Nephron (organoid): ENCODE results near the gene SYNPO2.
"Not testable (repeated sequence)": the region's sequence is repeated elsewhere in the genome, so short reads cannot be mapped to it uniquely, and the experiment has no call there.

ENCODE experiments used
- H3K27ac Mint-ChIP-seq, 3 experiments: 2 replicates each; pipeline ENCODE4 v1.8.0; 2020; ENCODE audit warnings: mixed read lengths in 3 of 3, mild to moderate bottlenecking in 2 of 3, moderate library complexity in 1 of 3
- H3K27me3 Mint-ChIP-seq: 2 replicates; pipeline ENCODE4 v1.8.0; 2021; ENCODE audit warnings: low read depth, mild to moderate bottlenecking, moderate library complexity, mixed read lengths
- H3K36me3 Mint-ChIP-seq: 2 replicates; pipeline ENCODE4 v1.8.0; 2020; ENCODE audit warnings: low read depth, mixed read lengths
- H3K4me1 Mint-ChIP-seq: 2 replicates; pipeline ENCODE4 v1.8.0; 2020; ENCODE audit warnings: mixed read lengths
- H3K4me3 Mint-ChIP-seq, 3 experiments: 2 replicates each; pipeline ENCODE4 v1.8.0; 2020; ENCODE audit warnings: mild to moderate bottlenecking in 3 of 3, mixed read lengths in 3 of 3, moderate library complexity in 2 of 3
- H3K9me3 Mint-ChIP-seq: 2 replicates; pipeline ENCODE4 v1.8.0; 2020; ENCODE audit warnings: mixed read lengths
- TF ChIP-seq, protein P1 (sequence below), 3 experiments: fragments of 200-600 bp; sonication (generic); IDR thresholded peaks; one replicate each; pipeline ENCODE4 v1.5.0; 2021; ENCODE audit warnings: antibody characterized with exemption in 3 of 3; ENCODE audit not compliant: unreplicated experiment in 3 of 3

Gene SYNPO2

GRCh38 chr4:119059221-119059620 lies 170.6 kb downstream of the SYNPO2 start:
- TF ChIP-seq, protein P1, sequence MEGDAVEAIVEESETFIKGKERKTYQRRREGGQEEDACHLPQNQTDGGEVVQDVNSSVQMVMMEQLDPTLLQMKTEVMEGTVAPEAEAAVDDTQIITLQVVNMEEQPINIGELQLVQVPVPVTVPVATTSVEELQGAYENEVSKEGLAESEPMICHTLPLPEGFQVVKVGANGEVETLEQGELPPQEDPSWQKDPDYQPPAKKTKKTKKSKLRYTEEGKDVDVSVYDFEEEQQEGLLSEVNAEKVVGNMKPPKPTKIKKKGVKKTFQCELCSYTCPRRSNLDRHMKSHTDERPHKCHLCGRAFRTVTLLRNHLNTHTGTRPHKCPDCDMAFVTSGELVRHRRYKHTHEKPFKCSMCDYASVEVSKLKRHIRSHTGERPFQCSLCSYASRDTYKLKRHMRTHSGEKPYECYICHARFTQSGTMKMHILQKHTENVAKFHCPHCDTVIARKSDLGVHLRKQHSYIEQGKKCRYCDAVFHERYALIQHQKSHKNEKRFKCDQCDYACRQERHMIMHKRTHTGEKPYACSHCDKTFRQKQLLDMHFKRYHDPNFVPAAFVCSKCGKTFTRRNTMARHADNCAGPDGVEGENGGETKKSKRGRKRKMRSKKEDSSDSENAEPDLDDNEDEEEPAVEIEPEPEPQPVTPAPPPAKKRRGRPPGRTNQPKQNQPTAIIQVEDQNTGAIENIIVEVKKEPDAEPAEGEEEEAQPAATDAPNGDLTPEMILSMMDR (IDR thresholded peaks at IDR 0.05; ENCODE audit: unreplicated experiment in 3 of 3), result no peak
- H3K4me1 Mint-ChIP-seq, result no peaks in the 10 kb centered on the region
- no peak overlapping the region for H3K27ac Mint-ChIP-seq
- H3K27me3 Mint-ChIP-seq, result no peaks in the 10 kb centered on the region
- peaks cover 4% of the 10 kb centered on the region for H3K9me3 Mint-ChIP-seq
- no peaks in the 10 kb centered on the region for H3K36me3 Mint-ChIP-seq
- H3K4me3 Mint-ChIP-seq, result no peak overlapping the region

DNA sequence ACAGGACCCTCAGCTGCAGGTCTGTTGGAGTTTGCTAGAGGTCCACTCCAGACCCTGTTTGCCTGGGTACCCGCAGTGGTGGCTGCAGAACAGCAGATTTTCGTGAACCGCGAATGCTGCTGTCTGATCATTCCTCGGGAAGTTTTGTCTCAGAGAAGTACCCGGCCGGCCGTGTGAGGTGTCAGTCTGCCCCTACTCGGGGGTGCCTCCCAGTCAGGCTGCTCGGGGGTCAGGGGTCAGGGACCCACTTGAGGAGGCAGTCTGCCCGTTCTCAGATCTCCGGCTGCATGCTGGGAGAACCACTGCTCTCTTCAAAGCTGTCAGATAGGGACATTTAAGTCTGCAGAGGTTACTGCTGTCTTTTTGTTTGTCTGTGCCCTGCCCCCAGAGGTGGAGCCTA lies 178.5 kb downstream of the SYNPO2 start:
- not testable (repeated sequence) for H3K27ac Mint-ChIP-seq, H3K4me1 Mint-ChIP-seq, H3K36me3 Mint-ChIP-seq, H3K27me3 Mint-ChIP-seq
- peaks cover 15% of the 10 kb centered on the region for H3K9me3 Mint-ChIP-seq
- peak overlapping the region in 2 of 3 experiments; percentile 57 to 66 for H3K4me3 Mint-ChIP-seq

GRCh38 chr4:119067670-119068360 lies 179.2 kb downstream of the SYNPO2 start:
- H3K4me1 Mint-ChIP-seq, H3K27me3 Mint-ChIP-seq, H3K36me3 Mint-ChIP-seq: not testable (repeated sequence)
- H3K27ac Mint-ChIP-seq, result peak overlapping the region in 2 of 3 experiments; percentile 55 to 85
- peak overlapping the region in 2 of 3 experiments; percentile 44 to 66 for H3K4me3 Mint-ChIP-seq
- peaks cover 19% of the 10 kb centered on the region for H3K9me3 Mint-ChIP-seq

DNA sequence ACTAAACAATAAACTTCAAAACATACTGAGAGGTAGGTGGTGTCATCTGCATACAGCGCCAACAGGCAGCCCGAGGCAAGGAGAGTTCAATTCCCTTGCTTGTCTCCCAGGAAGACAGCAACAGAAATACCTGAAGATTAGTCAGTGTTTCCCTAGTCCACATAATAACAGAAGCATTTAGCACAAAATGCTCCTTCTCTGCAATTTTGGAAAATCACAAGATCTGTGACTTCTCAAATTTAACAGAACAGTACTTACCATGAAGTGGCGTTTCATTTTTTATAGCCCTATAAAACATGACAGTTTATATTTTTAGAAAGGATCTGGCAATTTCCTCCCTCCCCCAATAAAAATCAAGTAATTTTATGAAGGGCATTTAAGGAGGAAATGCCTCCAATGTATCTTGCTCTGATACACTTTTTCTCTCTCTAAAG lies 179.9 kb downstream of the SYNPO2 start:
- peaks cover 8% of the 10 kb centered on the region for H3K4me1 Mint-ChIP-seq
- peaks cover 26% of the 10 kb centered on the region for H3K9me3 Mint-ChIP-seq
- TF ChIP-seq, protein P1 (IDR thresholded peaks at IDR 0.05; ENCODE audit: unreplicated experiment in 3 of 3), result no peak
- H3K4me3 Mint-ChIP-seq, result no peak overlapping the region
- H3K36me3 Mint-ChIP-seq, result peaks cover 10% of the 10 kb centered on the region
- H3K27me3 Mint-ChIP-seq, result no peaks in the 10 kb centered on the region
- peak overlapping the region in 2 of 3 experiments; percentile 59 to 85 for H3K27ac Mint-ChIP-seq

- TF ChIP-seq, protein P1 (IDR thresholded peaks at IDR 0.05; ENCODE audit: unreplicated experiment in 3 of 3), result no peak
- no peaks in the 10 kb centered on the region for H3K27me3 Mint-ChIP-seq
- H3K9me3 Mint-ChIP-seq, result peaks cover 20% of the 10 kb centered on the region
- peaks cover 10% of the 10 kb centered on the region for H3K36me3 Mint-ChIP-seq
- H3K4me1 Mint-ChIP-seq, result peaks cover 8% of the 10 kb centered on the region
- no peak overlapping the region for H3K4me3 Mint-ChIP-seq
- no peak overlapping the region for H3K27ac Mint-ChIP-seq
These were observed 181.6 kb downstream of the SYNPO2 start for GRCh38 chr4:119070301-119070700.

DNA sequence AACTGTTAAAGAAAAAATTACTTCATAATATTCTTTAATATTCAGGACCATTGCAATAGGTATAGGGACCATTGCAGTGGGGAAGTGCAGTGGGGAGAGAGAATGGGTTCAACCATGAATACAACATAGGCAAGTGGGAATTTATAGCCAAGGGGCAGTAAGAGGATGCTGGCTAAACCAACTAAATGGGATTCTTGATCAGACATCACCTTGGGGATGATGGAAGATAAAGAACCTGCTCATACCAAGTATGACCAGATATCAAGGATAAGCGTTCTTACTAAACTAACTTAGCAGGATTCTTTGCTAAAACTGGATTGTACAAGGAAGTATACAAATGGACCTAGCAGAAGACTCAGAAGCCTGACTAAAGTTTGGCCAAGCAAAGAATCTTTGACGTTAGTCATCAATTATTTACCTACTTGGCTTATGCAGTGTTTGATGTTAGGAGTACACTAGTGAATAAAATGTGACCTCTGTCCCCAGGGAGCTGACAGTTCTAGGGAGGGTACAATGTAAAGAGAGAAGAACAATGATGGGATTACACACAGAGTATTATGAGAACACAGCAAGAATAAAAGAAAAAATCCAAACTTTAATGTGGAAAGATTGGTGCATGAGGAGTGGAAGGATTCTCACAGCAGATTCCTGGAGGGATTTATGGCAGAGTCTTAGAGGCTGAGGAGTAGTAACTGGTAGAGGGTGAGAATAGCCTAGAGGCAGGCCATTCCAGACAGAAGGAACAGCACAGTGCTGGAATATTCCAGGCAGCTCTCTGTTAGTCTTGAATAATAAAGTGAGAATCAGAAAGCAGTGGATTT lies 192.3 kb downstream of the SYNPO2 start:
- TF ChIP-seq, protein P1 (IDR thresholded peaks at IDR 0.05; ENCODE audit: unreplicated experiment in 3 of 3), result no peak
- Mint-ChIP-seq H3K27me3 (no peaks in the 10 kb centered on the region), H3K4me3 (no peak overlapping the region), H3K4me1 (peaks cover 20% of the 10 kb centered on the region), H3K36me3 (no peaks in the 10 kb centered on the region), H3K9me3 (peaks cover 5% of the 10 kb centered on the region), H3K27ac (peak overlapping the region in 2 of 3 experiments; percentile 3 to 85)
